ENCODE measurements around the gene LARP1. TPM values are rescaled to one million over a fixed set of nuclear protein-coding genes. Genes with fewer than 3 reads are reported as not detected.

The LARP1 gene
- total and polyA plus RNA-seq, 9 of the 15 experiments (the other 6 are each of a cell fraction or from before 2014, with no cell fraction given): 22.6 to 300 (median 92.0) TPM

- FAIRE-seq (no peak), ATAC-seq (no peak), DNase-seq (ENCODE audit: extremely low read depth in 1 of 4, low spot score in 3 of 4) (no peak)
- BruUV-seq (replicated peaks): no TSS peak
- Histone ChIP-seq H3K9ac (ENCODE audit: insufficient read depth in 1 of 2, low read depth in 2 of 2, low read length in 2 of 2) (no peak overlapping the region), H3K9me3 (replicated peaks; ENCODE audit: control insufficient read depth, insufficient read depth, low read depth, low read length) (no peaks in the 10 kb centered on the region), H3K4me1 (replicated peaks in 1 of 2; ENCODE audit: control insufficient read depth in 2 of 2, insufficient read depth in 2 of 2, low read length in 2 of 2) (peaks cover 6 to 11% of the 10 kb centered on the region in 2 experiments; a peak in 3 of 5 replicates), H3K4me3 (no peak overlapping the region), H4K20me1 (replicated peaks; ENCODE audit: control insufficient read depth, insufficient read depth, low read length) (no peaks in the 10 kb centered on the region), H3K36me3 (ENCODE audit: control insufficient read depth, insufficient read depth, low read length) (no peaks in the 10 kb centered on the region), H2AFZ (ENCODE audit: low read depth, low read length) (no peak overlapping the region), H3K4me2 (ENCODE audit: insufficient read depth, low read length) (no peak overlapping the region), H3K79me2 (ENCODE audit: control insufficient read depth, insufficient read depth, low read length) (no peaks in the 10 kb centered on the region), H3K27me3 (ENCODE audit: control insufficient read depth in 2 of 2, insufficient read depth in 2 of 2, low read length in 2 of 2) (no peaks in the 10 kb centered on the region), H3K9me1 (ENCODE audit: control insufficient read depth, insufficient read depth, low read length) (no peaks in the 10 kb centered on the region), H3K27ac (ENCODE audit: extremely low read depth, low read depth, low read length) (no peak overlapping the region)
- WGBS (ENCODE audit: insufficient coverage, low coverage, missing lambda C conversion rate): 66% methylated on average over 4 of the region's 4 CpGs
- ChIA-PET POLR2A (interaction anchor here (0.9 kb wide), 1 partner anchor 126 kb away, joined by 3 read pairs; no protein-coding TSS in a partner anchor), CTCF (ENCODE audit: low intra/inter-chr PET ratio) (no interaction called here)
- intact Hi-C loops (cut with micrococcal nuclease) (no loop called here), in situ Hi-C loops (cut with MboI) (no loop called here)
- TF ChIP-seq TAF7 (tag; IDR thresholded peaks at IDR 0.05) (no peak), ZKSCAN8 (CRISPR knock-in tag; IDR thresholded peaks at IDR 0.05) (no peak), CBX2 (IDR thresholded peaks at IDR 0.05; ENCODE audit: insufficient read depth, low read length, poor library complexity, severe bottlenecking) (no peak), BCLAF1 (IDR thresholded peaks at IDR 0.05; ENCODE audit: borderline replicate concordance in 1 of 2, control insufficient read depth in 1 of 2, low read depth in 2 of 2, low read length in 1 of 2) (no peak), ARID2 (IDR thresholded peaks at IDR 0.05) (no peak), ZNF23 (CRISPR knock-in tag; IDR thresholded peaks at IDR 0.05) (no peak), ZNF644 (tag; IDR thresholded peaks at IDR 0.05; ENCODE audit: low read depth) (no peak), ATF4 (CRISPR knock-in tag; IDR thresholded peaks at IDR 0.05) (no peak), POLR2AphosphoS5 (IDR thresholded peaks at IDR 0.05; ENCODE audit: control insufficient read depth, insufficient read depth, low read depth, low read length) (no peak), MCM3 (IDR thresholded peaks at IDR 0.05) (no peak), CEBPB (tag; IDR thresholded peaks at IDR 0.05) (no peak), JUN (IDR thresholded peaks at IDR 0.05; ENCODE audit: borderline replicate concordance, low read depth, low read length) (no peak), JUN (CRISPR knock-in tag; IDR thresholded peaks at IDR 0.05; ENCODE audit: borderline replicate concordance) (no peak)
These were observed 13.8 kb upstream of the LARP1 start for GRCh38 chr5:154741415-154741814.
